K562 (cell line): ENCODE data around the gene TMED10. TPM values are rescaled to one million over a fixed set of nuclear protein-coding genes. Genes with fewer than 3 reads are reported as not detected.

Experiments used
- ATAC-seq: fragments of 200-7000 bp; cut with Tn5 transposase; 3 replicates; pipeline ENCODE4 v1.9.1; 2020; ENCODE audit warnings: moderate library complexity
- BruUV-seq: library from RNA; stranded (reverse); fragments of 400-500 nt; replicated peaks from 2 replicates; lab custom pipeline; 2021; lab: Mats Ljungman, UMichigan
- CTCF ChIA-PET: fragments of 300-600 bp; formaldehyde crosslinking; extraction: SDS; loops from one replicate; lab custom pipeline; 2021; ENCODE audit warnings: low intra/inter-chr PET ratio; lab: Yijun Ruan, JAX
- POLR2A ChIA-PET: fragments of 300-600, 350-650 bp; sonication (Branson Sonifier 250); formaldehyde crosslinking; extraction: SDS; loops from one replicate; lab custom pipeline; 2021; ENCODE audit warnings: antibody characterized with exemption, inconsistent platforms; lab: Yijun Ruan, JAX
- DNase-seq, 4 experiments: peaks; one replicate each; pipeline versions ENCODE4 v3.0.0 to v3.0.0-alpha.2; 2011 to 2018; ENCODE audit warnings: low spot score in 3 of 4, mixed read lengths in 3 of 4; ENCODE audit errors: extremely low read depth in 1 of 4
- FAIRE-seq: peaks from 2 replicates; lab custom pipeline; 2011; peaks lifted over from hg19 to GRCh38; lab: Jason Lieb, UNC
- H2AFZ ChIP-seq: 2 replicates; pipeline ENCODE4 v1.6.0; 2011; ENCODE audit warnings: low read depth, low read length, control low read depth, inconsistent platforms
- H3K27ac ChIP-seq: fragments of 200-600 bp; 3 replicates; pipeline ENCODE4 v1.8.0; 2011; ENCODE audit warnings: low read depth, mild to moderate bottlenecking, control low read depth, inconsistent platforms, low read length, moderate library complexity, mixed read lengths; ENCODE audit errors: extremely low read depth
- H3K27me3 ChIP-seq, 2 experiments: fragments of 300-600 bp in 1 of 2; 2 replicates in 1 of 2; 3 replicates in 1 of 2; pipeline versions ENCODE4 v1.6.0 to v1.8.0; 2011; ENCODE audit warnings: inconsistent platforms in 2 of 2, low read length in 2 of 2, mild to moderate bottlenecking in 1 of 2, mixed read lengths in 1 of 2, moderate library complexity in 1 of 2; ENCODE audit not compliant: control insufficient read depth in 2 of 2, insufficient read depth in 2 of 2
- H3K36me3 ChIP-seq: fragments of 300-600 bp; 3 replicates; pipeline ENCODE4 v1.8.0; 2011; ENCODE audit warnings: mild to moderate bottlenecking, low read length, inconsistent platforms; ENCODE audit not compliant: control insufficient read depth, insufficient read depth
- H3K4me1 ChIP-seq, 2 experiments: fragments of 200-600 bp in 1 of 2; replicated peaks in 1 of 2; 2 replicates in 1 of 2; 3 replicates in 1 of 2; pipeline versions ENCODE4 v1.5.1 to v1.8.0; 2011; ENCODE audit warnings: inconsistent platforms in 2 of 2, low read length in 2 of 2, mild to moderate bottlenecking in 1 of 2, mixed read lengths in 1 of 2, moderate library complexity in 1 of 2; ENCODE audit not compliant: control insufficient read depth in 2 of 2, insufficient read depth in 2 of 2
- H3K4me2 ChIP-seq: 2 replicates; pipeline ENCODE4 v1.6.1; 2011; ENCODE audit warnings: low read length, control low read depth, inconsistent platforms, mixed read lengths; ENCODE audit not compliant: insufficient read depth
- H3K4me3 ChIP-seq: fragments of 200-600 bp; sonication (generic), shearing (Covaris generic); 2 replicates; pipeline ENCODE4 v1.5.1; 2016; ENCODE audit warnings: control low read depth, inconsistent platforms
- H3K79me2 ChIP-seq: fragments of 200-600 bp; 3 replicates; pipeline ENCODE4 v1.8.0; 2011; ENCODE audit warnings: low read length, inconsistent platforms; ENCODE audit not compliant: control insufficient read depth, insufficient read depth
- H3K9ac ChIP-seq, 2 experiments: 2 replicates each; pipeline versions ENCODE4 v1.6.0 to v1.6.1; 2011; ENCODE audit warnings: low read depth in 2 of 2, low read length in 2 of 2, control low read depth in 1 of 2, inconsistent platforms in 1 of 2, mild to moderate bottlenecking in 1 of 2, mixed read lengths in 1 of 2; ENCODE audit not compliant: insufficient read depth in 1 of 2
- H3K9me1 ChIP-seq: one replicate; pipeline ENCODE4 v1.6.0; 2011; ENCODE audit warnings: inconsistent platforms, mild to moderate bottlenecking, low read length, moderate library complexity; ENCODE audit not compliant: control insufficient read depth, insufficient read depth
- H3K9me3 ChIP-seq: replicated peaks from 2 replicates; pipeline ENCODE4 v1.5.1; 2011; ENCODE audit warnings: low read depth, low read length, inconsistent platforms; ENCODE audit not compliant: control insufficient read depth, insufficient read depth
- H4K20me1 ChIP-seq: replicated peaks from 2 replicates; pipeline ENCODE4 v1.6.1; 2011; ENCODE audit warnings: low read length, inconsistent platforms, mixed read lengths; ENCODE audit not compliant: control insufficient read depth, insufficient read depth
- CEBPB ChIP-seq: fragments of 450-650 bp; IDR thresholded peaks from 2 replicates; pipeline ENCODE4 v1.6.1; 2016; ENCODE audit warnings: missing genetic modification characterization, missing compliant biosample characterization
- GABPB2 ChIP-seq: fragments of 250-450 bp; sonication (Bioruptor Pico); conservative IDR thresholded peaks from 2 replicates; pipeline ENCODE4 v1.5.1; 2021; ENCODE audit warnings: mild to moderate bottlenecking
- HDAC2 ChIP-seq: fragments of 450-650 bp; IDR thresholded peaks from 2 replicates; pipeline ENCODE4 v1.6.1; 2016; ENCODE audit warnings: mild to moderate bottlenecking
- HDGF ChIP-seq: fragments of 450-650 bp; IDR thresholded peaks from 2 replicates; pipeline ENCODE4 v1.6.1; 2016
- KDM2B ChIP-seq: fragments of 250-450 bp; sonication (Bioruptor Pico); IDR thresholded peaks from 2 replicates; pipeline ENCODE4 v1.8.0; 2021; ENCODE audit warnings: mild to moderate bottlenecking, moderate library complexity
- NFE2L1 ChIP-seq: fragments of 450-650 bp; IDR thresholded peaks from 2 replicates; pipeline ENCODE4 v1.6.1; 2016; ENCODE audit warnings: missing genetic modification characterization, low read depth, mild to moderate bottlenecking, missing compliant biosample characterization, moderate library complexity, borderline replicate concordance
- NFXL1 ChIP-seq: fragments of 450-650 bp; formaldehyde crosslinking; IDR thresholded peaks from 2 replicates; pipeline ENCODE4 v1.4.0; 2021; ENCODE audit warnings: mild to moderate bottlenecking
- PHF21A ChIP-seq: fragments of 450-650 bp; IDR thresholded peaks from 2 replicates; pipeline ENCODE4 v1.6.1; 2017; ENCODE audit warnings: low read depth, borderline replicate concordance
- RBM39 ChIP-seq: fragments of 200-400 bp; formaldehyde crosslinking; optimal IDR thresholded peaks from 2 replicates; pipeline ENCODE3; 2018; ENCODE audit warnings: low read depth, low read length
- SMARCA5 ChIP-seq: fragments of 450-650 bp; IDR thresholded peaks from 2 replicates; pipeline ENCODE4 v1.6.1; 2016
- SMARCB1 ChIP-seq: IDR thresholded peaks from 2 replicates; pipeline ENCODE4 v1.6.1; 2011; ENCODE audit warnings: improper control_type of control experiment, low read depth; ENCODE audit not compliant: insufficient read length
- STAT5A ChIP-seq: IDR thresholded peaks from 2 replicates; pipeline ENCODE4 v1.6.1; 2012; ENCODE audit warnings: low read length, inconsistent platforms, borderline replicate concordance
- TAF15 ChIP-seq: fragments of 200-400 bp; formaldehyde crosslinking; IDR thresholded peaks from 2 replicates; pipeline ENCODE4 v1.6.1; 2017; ENCODE audit warnings: mild to moderate bottlenecking, low read depth, low read length, moderate library complexity
- TCFL5 ChIP-seq: fragments of 250-450 bp; sonication (Bioruptor Pico); conservative IDR thresholded peaks from 2 replicates; pipeline ENCODE4 v1.6.1; 2021; ENCODE audit warnings: mild to moderate bottlenecking, moderate library complexity, matching md5 sums
- ZNF24 ChIP-seq: fragments of 450-650 bp; IDR thresholded peaks from 2 replicates; pipeline ENCODE4 v1.6.1; 2016
- ZNF444 ChIP-seq: fragments of 250-450 bp; sonication (Bioruptor Pico); IDR thresholded peaks from 2 replicates; pipeline ENCODE4 v1.4.0; 2020; ENCODE audit warnings: mild to moderate bottlenecking, moderate library complexity
- ZNF507 ChIP-seq: conservative IDR thresholded peaks from 2 replicates; pipeline ENCODE4 v1.6.1; 2017; ENCODE audit warnings: missing genetic modification characterization, missing compliant biosample characterization
- WGBS: fragments of 100-300 bp; shearing (Covaris generic); methylation state at CpG from one replicate; pipeline ENCODE4 v1.1.6; 2016; ENCODE audit warnings: low coverage, mixed read lengths; ENCODE audit not compliant: insufficient coverage; ENCODE audit errors: missing lambda C conversion rate; 5-methylcytosine and 5-hydroxymethylcytosine counted together
- in situ Hi-C: fragments of 300-500 bp; cut with MboI; formaldehyde crosslinking; loops from 4 replicates; pipeline ENCODE4 v1.15.0; 2018; ENCODE audit warnings: inconsistent platforms, mixed read lengths
- intact Hi-C: fragments of 100-400 bp; cut with micrococcal nuclease; formaldehyde crosslinking; loops from 2 replicates; pipeline ENCODE4 v1.14.2; 2022
- polyA plus RNA-seq, 8 experiments: library from polyadenylated mRNA; depleted of rRNA in 4 of 8; stranded (reverse) in 5 of 8; unstranded in 3 of 8; fragments of >200 nt; fragmentation: Nextera tagmentation in 2 of 8; fragmentation: Illumina TruSeq in 1 of 8; extraction: Ambion mirVana in 2 of 8; extraction: Trizol in 1 of 8; gene quantifications; 2 replicates each; pipeline versions ENCODE4 v1.2.1 to v1.2.3, GENCODE V29; 2011 to 2014; ENCODE audit warnings: inconsistent platforms in 1 of 8, missing spikeins in 1 of 8
- total RNA-seq, 7 experiments: library from RNA; depleted of rRNA in 6 of 7; stranded (reverse); fragments of >200 nt in 6 of 7; fragmentation: Illumina TruSeq in 2 of 7; extraction: Trizol in 2 of 7; gene quantifications; 2 replicates each; pipeline versions ENCODE4 v1.2.1 to v1.2.3, GENCODE V29; 2011 to 2021; ENCODE audit warnings: low replicate concordance in 1 of 7
- TF ChIP-seq, protein P1 (sequence below): fragments of 450-650 bp; formaldehyde crosslinking; IDR thresholded peaks from 2 replicates; pipeline ENCODE4 v1.4.0; 2020; ENCODE audit warnings: mild to moderate bottlenecking, mixed read lengths
- TF ChIP-seq, protein P2 (sequence below): fragments of 250-450 bp; sonication (Bioruptor Pico); IDR thresholded peaks from 2 replicates; pipeline ENCODE4 v1.9.0; 2021; ENCODE audit warnings: mild to moderate bottlenecking

TMED10 gene
- total and polyA plus RNA-seq, 9 of the 15 experiments (the other 6 are each of a cell fraction or from before 2014, with no cell fraction given) = 62.2 to 233 (median 124) TPM

DNA sequence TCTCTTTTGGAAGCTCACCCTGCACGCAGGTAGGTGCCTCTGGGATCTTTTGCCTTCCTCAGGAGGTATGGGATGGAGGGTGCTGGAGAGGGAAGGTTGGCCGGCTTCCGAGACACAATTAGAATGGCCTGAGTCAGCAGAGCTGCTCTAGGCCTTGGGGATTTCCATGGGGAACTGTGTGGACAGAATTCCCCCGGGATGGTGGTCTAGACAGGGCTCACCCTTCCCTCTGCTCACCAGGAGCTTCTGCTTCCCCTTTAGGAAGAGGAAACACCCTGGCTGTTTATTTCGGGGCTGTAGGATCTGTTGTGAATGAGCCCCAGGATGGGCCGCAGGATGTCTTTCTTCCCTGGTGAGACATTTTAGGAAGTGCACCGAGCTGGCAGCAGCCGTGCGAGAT lies 43.7 kb upstream of the TMED10 start (continued):
- TF ChIP-seq, protein P1, sequence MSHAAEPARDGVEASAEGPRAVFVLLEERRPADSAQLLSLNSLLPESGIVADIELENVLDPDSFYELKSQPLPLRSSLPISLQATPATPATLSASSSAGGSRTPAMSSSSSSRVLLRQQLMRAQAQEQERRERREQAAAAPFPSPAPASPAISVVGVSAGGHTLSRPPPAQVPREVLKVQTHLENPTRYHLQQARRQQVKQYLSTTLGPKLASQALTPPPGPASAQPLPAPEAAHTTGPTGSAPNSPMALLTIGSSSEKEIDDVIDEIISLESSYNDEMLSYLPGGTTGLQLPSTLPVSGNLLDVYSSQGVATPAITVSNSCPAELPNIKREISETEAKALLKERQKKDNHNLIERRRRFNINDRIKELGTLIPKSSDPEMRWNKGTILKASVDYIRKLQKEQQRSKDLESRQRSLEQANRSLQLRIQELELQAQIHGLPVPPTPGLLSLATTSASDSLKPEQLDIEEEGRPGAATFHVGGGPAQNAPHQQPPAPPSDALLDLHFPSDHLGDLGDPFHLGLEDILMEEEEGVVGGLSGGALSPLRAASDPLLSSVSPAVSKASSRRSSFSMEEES = no peak
- TF ChIP-seq GABPB2 (CRISPR knock-in tag) = no peak
- no peak for TF ChIP-seq ZNF507
- no peak for TF ChIP-seq PHF21A
- no peak for TF ChIP-seq HDGF

DNA sequence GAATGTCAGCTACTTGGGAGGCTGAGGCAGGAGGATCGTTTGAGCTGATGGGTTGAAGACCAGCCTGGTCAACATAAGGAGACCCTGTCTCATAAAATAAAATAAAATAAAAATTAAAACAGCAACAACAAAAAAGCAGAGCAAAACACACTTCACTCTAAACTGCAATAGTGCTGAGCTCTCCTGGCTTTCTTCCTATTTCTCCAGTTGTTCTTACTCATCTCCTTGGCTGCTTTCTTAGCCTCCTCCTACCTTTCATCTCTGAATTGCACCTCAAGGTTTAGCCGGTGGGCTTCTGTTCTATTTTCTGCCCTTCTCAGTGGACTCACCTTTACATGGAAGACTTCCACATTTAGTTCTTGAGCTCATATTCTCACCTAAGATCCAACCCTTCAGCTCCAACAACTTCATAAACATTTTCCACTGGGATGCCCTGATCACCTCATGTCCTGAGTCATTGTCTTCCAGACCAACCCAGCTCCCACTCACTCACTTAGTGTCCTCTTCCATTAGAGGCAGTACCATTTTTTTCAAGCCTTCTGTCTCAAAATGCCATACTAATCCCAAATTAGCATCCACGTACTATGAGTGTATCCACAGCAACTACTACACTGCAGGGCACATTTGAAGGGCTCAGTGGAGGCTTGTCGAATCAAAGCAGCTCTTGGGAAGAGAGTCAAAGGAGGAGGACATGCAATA lies 41.2 kb upstream of the TMED10 start:
- H3K27ac ChIP-seq = no peak overlapping the region
- no peak overlapping the region for H3K9ac ChIP-seq
- no peaks in the 10 kb centered on the region for H4K20me1 ChIP-seq
- H2AFZ ChIP-seq = no peak overlapping the region
- no peaks in the 10 kb centered on the region for H3K79me2 ChIP-seq
- no peaks in the 10 kb centered on the region for H3K9me3 ChIP-seq
- CTCF ChIA-PET = interaction anchor here (0.7 kb wide), 1 partner anchor 225 kb away, joined by 3 read pairs; no protein-coding TSS in a partner anchor
- WGBS = 22% methylated on average over 4 of the region's 4 CpGs
- no peak overlapping the region for H3K4me2 ChIP-seq
- H3K4me1 ChIP-seq = no peaks in the 10 kb centered on the region; a peak in 1 of 5 replicates
- H3K36me3 ChIP-seq = no peaks in the 10 kb centered on the region
- in situ Hi-C loops (no loop called here), intact Hi-C loops (no loop called here)
- H3K9me1 ChIP-seq = no peaks in the 10 kb centered on the region
- H3K4me3 ChIP-seq = no peak overlapping the region
- FAIRE-seq (no peak), DNase-seq (no peak), ATAC-seq (no peak)
- no peaks in the 10 kb centered on the region for H3K27me3 ChIP-seq
- POLR2A ChIA-PET = interaction anchor here (1.4 to 1.6 kb wide), 3 partner anchors 12 to 66 kb away, joined by 3 to 4 read pairs (median 3); no protein-coding TSS in a partner anchor
- BruUV-seq = no TSS peak
- TF ChIP-seq NFXL1 = no peak
- TF ChIP-seq KDM2B = no peak
- no peak for TF ChIP-seq NFE2L1
- no peak for TF ChIP-seq STAT5A
- TF ChIP-seq SMARCB1 = no peak
- TF ChIP-seq RBM39 = no peak
- no peak for TF ChIP-seq TAF15
- TF ChIP-seq HDAC2 = no peak
- TF ChIP-seq, protein P2, sequence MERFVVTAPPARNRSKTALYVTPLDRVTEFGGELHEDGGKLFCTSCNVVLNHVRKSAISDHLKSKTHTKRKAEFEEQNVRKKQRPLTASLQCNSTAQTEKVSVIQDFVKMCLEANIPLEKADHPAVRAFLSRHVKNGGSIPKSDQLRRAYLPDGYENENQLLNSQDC = no peak
- TF ChIP-seq ZNF444 (CRISPR knock-in tag) = no peak
- TF ChIP-seq CEBPB (tag) = no peak
- TF ChIP-seq TCFL5 = no peak
- TF ChIP-seq ZNF24 = no peak
- TF ChIP-seq SMARCA5 = no peak
